ENCODE results near the gene B4GALT6. TPM values are rescaled to one million over a fixed set of nuclear protein-coding genes. Genes with fewer than 3 reads are reported as not detected.
"Not testable (repeated sequence)": the region's sequence is repeated elsewhere in the genome, so short reads cannot be mapped to it uniquely, and the experiment has no call there.

Gene B4GALT6
- polyA plus RNA-seq (2012; ENCODE audit: missing spikeins): 26.6 TPM

GRCh38 chr18:31684279-31685096 lies at the start of gene B4GALT6:
TSS of gene B4GALT6 (minus strand) at chr18:31684581. CDS start at chr18:31684426, 155 bp downstream.
- FAIRE-seq (peak; percentile 91), DNase-seq (ENCODE audit: insufficient read length) (peak; percentile 57)

GRCh38 chr18:31731628-31732027 lies 47.2 kb upstream of the B4GALT6 start:
- TF ChIP-seq POLR2AphosphoS5 (IDR thresholded peaks at IDR 0.05; ENCODE audit: low read depth, low read length) (no peak), TAF1 (IDR thresholded peaks at IDR 0.05; ENCODE audit: borderline replicate concordance, low read depth, low read length) (no peak), POLR2A (IDR thresholded peaks at IDR 0.05; ENCODE audit: low read depth, low read length) (no peak)
- FAIRE-seq (no peak), DNase-seq (ENCODE audit: insufficient read length) (no peak)

More at GRCh38 chr18:31684279-31685096, at the start of gene B4GALT6:
- no peak for TF ChIP-seq POLR2AphosphoS5 (IDR thresholded peaks at IDR 0.05; ENCODE audit: low read depth, low read length)
- no peak for TF ChIP-seq POLR2A (IDR thresholded peaks at IDR 0.05; ENCODE audit: low read depth, low read length)
- no peak for TF ChIP-seq TAF1 (IDR thresholded peaks at IDR 0.05; ENCODE audit: borderline replicate concordance, low read depth, low read length)

GRCh38 chr18:31729196-31729595 lies 44.8 kb upstream of the B4GALT6 start:
- not testable (repeated sequence) for FAIRE-seq

GRCh38 chr18:31723990-31724711 lies 39.8 kb upstream of the B4GALT6 start:
- no peak for FAIRE-seq
- TF ChIP-seq TAF1 (IDR thresholded peaks at IDR 0.05; ENCODE audit: borderline replicate concordance, low read depth, low read length) (no peak), POLR2A (IDR thresholded peaks at IDR 0.05; ENCODE audit: low read depth, low read length) (no peak), POLR2AphosphoS5 (IDR thresholded peaks at IDR 0.05; ENCODE audit: low read depth, low read length) (no peak)
- DNase-seq (ENCODE audit: insufficient read length): peak; percentile 33

More at GRCh38 chr18:31729196-31729595, 44.8 kb upstream of the B4GALT6 start:
- not testable (repeated sequence) for DNase-seq (ENCODE audit: insufficient read length)

- no peak for TF ChIP-seq POLR2A (IDR thresholded peaks at IDR 0.05; ENCODE audit: low read depth, low read length)
- TF ChIP-seq POLR2AphosphoS5 (IDR thresholded peaks at IDR 0.05; ENCODE audit: low read depth, low read length): no peak
- no peak for TF ChIP-seq TAF1 (IDR thresholded peaks at IDR 0.05; ENCODE audit: borderline replicate concordance, low read depth, low read length)
- FAIRE-seq (no peak), DNase-seq (ENCODE audit: insufficient read length) (no peak)
Measured at GRCh38 chr18:31723639-31723989, 39.2 kb upstream of the B4GALT6 start.

GRCh38 chr18:31722369-31722957 lies 38.1 kb upstream of the B4GALT6 start:
- TF ChIP-seq TAF1 (IDR thresholded peaks at IDR 0.05; ENCODE audit: borderline replicate concordance, low read depth, low read length): no peak
- no peak for TF ChIP-seq POLR2A (IDR thresholded peaks at IDR 0.05; ENCODE audit: low read depth, low read length)
- no peak for TF ChIP-seq POLR2AphosphoS5 (IDR thresholded peaks at IDR 0.05; ENCODE audit: low read depth, low read length)
- DNase-seq (ENCODE audit: insufficient read length) (peak; percentile 39), FAIRE-seq (peak; percentile 97)

GRCh38 chr18:31721601-31722000 lies 37.2 kb upstream of the B4GALT6 start:
- no peak for FAIRE-seq
- TF ChIP-seq TAF1 (IDR thresholded peaks at IDR 0.05; ENCODE audit: borderline replicate concordance, low read depth, low read length) (no peak), POLR2A (IDR thresholded peaks at IDR 0.05; ENCODE audit: low read depth, low read length) (no peak), POLR2AphosphoS5 (IDR thresholded peaks at IDR 0.05; ENCODE audit: low read depth, low read length) (no peak)
- no peak for DNase-seq (ENCODE audit: insufficient read length)

GRCh38 chr18:31720867-31721266 lies 36.5 kb upstream of the B4GALT6 start:
- no peak for TF ChIP-seq POLR2AphosphoS5 (IDR thresholded peaks at IDR 0.05; ENCODE audit: low read depth, low read length)
- no peak for TF ChIP-seq TAF1 (IDR thresholded peaks at IDR 0.05; ENCODE audit: borderline replicate concordance, low read depth, low read length)
- TF ChIP-seq POLR2A (IDR thresholded peaks at IDR 0.05; ENCODE audit: low read depth, low read length): no peak

GRCh38 chr18:31719363-31720006 lies 35.1 kb upstream of the B4GALT6 start:
- no peak for DNase-seq (ENCODE audit: insufficient read length)
- TF ChIP-seq POLR2A (IDR thresholded peaks at IDR 0.05; ENCODE audit: low read depth, low read length) (no peak), POLR2AphosphoS5 (IDR thresholded peaks at IDR 0.05; ENCODE audit: low read depth, low read length) (no peak), TAF1 (IDR thresholded peaks at IDR 0.05; ENCODE audit: borderline replicate concordance, low read depth, low read length) (no peak)
- FAIRE-seq: no peak

More at GRCh38 chr18:31720867-31721266, 36.5 kb upstream of the B4GALT6 start:
- DNase-seq (ENCODE audit: insufficient read length) (no peak), FAIRE-seq (no peak)

GRCh38 chr18:31718386-31718785 lies 34.0 kb upstream of the B4GALT6 start:
- DNase-seq (ENCODE audit: insufficient read length) (no peak), FAIRE-seq (no peak)
- TF ChIP-seq POLR2AphosphoS5 (IDR thresholded peaks at IDR 0.05; ENCODE audit: low read depth, low read length) (no peak), POLR2A (IDR thresholded peaks at IDR 0.05; ENCODE audit: low read depth, low read length) (no peak), TAF1 (IDR thresholded peaks at IDR 0.05; ENCODE audit: borderline replicate concordance, low read depth, low read length) (no peak)

GRCh38 chr18:31716362-31716761 lies 32.0 kb upstream of the B4GALT6 start:
- no peak for DNase-seq (ENCODE audit: insufficient read length)
- TF ChIP-seq TAF1 (IDR thresholded peaks at IDR 0.05; ENCODE audit: borderline replicate concordance, low read depth, low read length) (no peak), POLR2A (IDR thresholded peaks at IDR 0.05; ENCODE audit: low read depth, low read length) (no peak), POLR2AphosphoS5 (IDR thresholded peaks at IDR 0.05; ENCODE audit: low read depth, low read length) (no peak)
- peak; percentile 27 for FAIRE-seq

Measured in GM12892 (cell line).